Measurements from ENCODE around the gene RRP8. TPM values are rescaled to one million over a fixed set of nuclear protein-coding genes. Genes with fewer than 3 reads are reported as not detected.

The RRP8 gene
- total RNA-seq, 2 donors from 2014 or later: 17.5 to 25.7 TPM

GRCh38 chr11:6636480-6636879, 33.1 kb upstream of the RRP8 start:
- Histone ChIP-seq H3K27ac (peak overlapping the region; percentile 64), H3K4me3 (no peak overlapping the region), H3K9ac (ENCODE audit: low read depth in 2 of 2, low read length in 2 of 2) (no peak overlapping the region), H3K27me3 (no peaks in the 10 kb centered on the region), H3K4me1 (peaks cover 5% of the 10 kb centered on the region), H3K9me3 (no peaks in the 10 kb centered on the region), H3K36me3 (no peaks in the 10 kb centered on the region)
- no peak for TF ChIP-seq CTCF (IDR thresholded peaks at IDR 0.05)
- intact Hi-C loops (cut with DNase I): no loop called here
- no peak for DNase-seq

- H3K4me3 ChIP-seq: no peak overlapping the region
- H3K36me3 ChIP-seq: no peaks in the 10 kb centered on the region
- peaks cover 5% of the 10 kb centered on the region for H3K4me1 ChIP-seq
- no peaks in the 10 kb centered on the region for H3K27me3 ChIP-seq
- H3K9me3 ChIP-seq: no peaks in the 10 kb centered on the region
- DNase-seq: peak; percentile 80
- peak overlapping the region in 1 of 2 donors; percentile 14 for H3K9ac ChIP-seq (ENCODE audit: low read depth in 2 of 2, low read length in 2 of 2)
- no peak for TF ChIP-seq CTCF (IDR thresholded peaks at IDR 0.05)
- intact Hi-C loops (cut with DNase I): no loop called here
- peak overlapping the region; percentile 64 for H3K27ac ChIP-seq
Measured at GRCh38 chr11:6635082-6635932, 31.9 kb upstream of the RRP8 start.

GRCh38 chr11:6634534-6634933, 31.1 kb upstream of the RRP8 start:
- peaks cover 5% of the 10 kb centered on the region for H3K4me1 ChIP-seq
- H3K27ac ChIP-seq: peak overlapping the region; percentile 64
- intact Hi-C loops (cut with DNase I): no loop called here

GRCh38 chr11:6633422-6634408, 30.3 kb upstream of the RRP8 start:
- DNase-seq: no peak
- Histone ChIP-seq H3K4me1 (peaks cover 5% of the 10 kb centered on the region), H3K36me3 (no peaks in the 10 kb centered on the region), H3K27ac (no peak overlapping the region), H3K9ac (ENCODE audit: low read depth in 2 of 2, low read length in 2 of 2) (no peak overlapping the region), H3K4me3 (no peak overlapping the region), H3K9me3 (no peaks in the 10 kb centered on the region), H3K27me3 (no peaks in the 10 kb centered on the region)
- no peak for TF ChIP-seq CTCF (IDR thresholded peaks at IDR 0.05)
- intact Hi-C loops (cut with DNase I): no loop called here

More at GRCh38 chr11:6634534-6634933, 31.1 kb upstream of the RRP8 start:
- Histone ChIP-seq H3K9me3 (no peaks in the 10 kb centered on the region), H3K4me3 (no peak overlapping the region), H3K36me3 (no peaks in the 10 kb centered on the region), H3K27me3 (no peaks in the 10 kb centered on the region), H3K9ac (ENCODE audit: low read depth in 2 of 2, low read length in 2 of 2) (no peak overlapping the region)
- DNase-seq: no peak
- TF ChIP-seq CTCF (IDR thresholded peaks at IDR 0.05): no peak
